Mesendoderm (in vitro differentiated cells): ENCODE measurements around the gene CTNNA2.

Source experiments
- DNase-seq: peaks from one replicate; pipeline ENCODE4 v3.0.0; 2013
- H2AK5ac ChIP-seq: 2 replicates; pipeline ENCODE4 v1.6.1; 2013; ENCODE audit warnings: low read length, inconsistent platforms
- H2BK120ac ChIP-seq: 2 replicates; pipeline ENCODE4 v1.6.1; 2013; ENCODE audit warnings: low read depth, mild to moderate bottlenecking, low read length, moderate library complexity, mixed read lengths
- H2BK15ac ChIP-seq: replicated peaks from 2 replicates; pipeline ENCODE4 v1.6.1; 2013; ENCODE audit warnings: low read depth, mild to moderate bottlenecking, moderate library complexity
- H2BK5ac ChIP-seq: 2 replicates; pipeline ENCODE4 v1.6.1; 2013; ENCODE audit warnings: low read length, inconsistent platforms
- H3K18ac ChIP-seq: 2 replicates; pipeline ENCODE4 v1.6.1; 2013; ENCODE audit warnings: mild to moderate bottlenecking, low read length, mixed read lengths
- H3K23ac ChIP-seq: one replicate; pipeline ENCODE4 v1.6.1; 2013; ENCODE audit warnings: low read length
- H3K27ac ChIP-seq: 2 replicates; pipeline ENCODE4 v1.5.1; 2013; ENCODE audit warnings: low read depth, mild to moderate bottlenecking, inconsistent platforms, low read length, moderate library complexity
- H3K27me3 ChIP-seq: 2 replicates; pipeline ENCODE4 v1.6.1; 2013; ENCODE audit warnings: low read length, control low read depth, mild to moderate bottlenecking, inconsistent platforms; ENCODE audit not compliant: insufficient read depth, poor library complexity
- H3K36me3 ChIP-seq: 2 replicates; pipeline ENCODE4 v1.6.1; 2013; ENCODE audit warnings: low read length, inconsistent platforms; ENCODE audit not compliant: control insufficient read depth, insufficient read depth
- H3K4ac ChIP-seq: one replicate; pipeline ENCODE4 v1.6.1; 2013; ENCODE audit warnings: low read depth, mild to moderate bottlenecking, low read length, moderate library complexity
- H3K4me1 ChIP-seq: 2 replicates; pipeline ENCODE4 v1.6.1; 2013; ENCODE audit warnings: low read depth, low read length, inconsistent platforms; ENCODE audit not compliant: control insufficient read depth
- H3K4me2 ChIP-seq: 2 replicates; pipeline ENCODE4 v1.6.1; 2013; ENCODE audit warnings: low read length
- H3K4me3 ChIP-seq: 2 replicates; pipeline ENCODE4 v1.5.1; 2013; ENCODE audit warnings: mild to moderate bottlenecking, low read length
- H3K56ac ChIP-seq: one replicate; pipeline ENCODE4 v1.6.1; 2013; ENCODE audit warnings: low read length
- H3K79me1 ChIP-seq: 2 replicates; pipeline ENCODE4 v1.6.1; 2013; ENCODE audit warnings: low read length, inconsistent platforms
- H3K79me2 ChIP-seq: 2 replicates; pipeline ENCODE4 v1.6.1; 2013; ENCODE audit warnings: mild to moderate bottlenecking, low read length; ENCODE audit not compliant: control insufficient read depth, insufficient read depth
- H3K9ac ChIP-seq: 2 replicates; pipeline ENCODE4 v1.6.1; 2013; ENCODE audit warnings: low read length, inconsistent platforms
- H4K5ac ChIP-seq: one replicate; pipeline ENCODE4 v1.6.1; 2013; ENCODE audit warnings: low read length
- H4K8ac ChIP-seq: one replicate; pipeline ENCODE4 v1.6.1; 2013; ENCODE audit warnings: low read depth, mild to moderate bottlenecking, control low read depth, low read length, moderate library complexity
- WGBS: extraction: QIAGEN DNeasy Blood & Tissue Kit; methylation state at CpG from one replicate; pipeline ENCODE4 v1.1.7; 2013; ENCODE audit warnings: low lambda C conversion rate, missing lambda C conversion rate; ENCODE audit not compliant: insufficient coverage; ENCODE audit errors: extremely low coverage; 5-methylcytosine and 5-hydroxymethylcytosine counted together

The CTNNA2 gene

GRCh38 chr2:80510716-80511115 is 997.9 kb downstream of the CTNNA2 start:
- no peak overlapping the region for H2AK5ac ChIP-seq
- no peak overlapping the region for H3K4ac ChIP-seq
- H3K4me2 ChIP-seq: no peak overlapping the region
- no peaks in the 10 kb centered on the region for H3K36me3 ChIP-seq
- H2BK120ac ChIP-seq: no peak overlapping the region
- no peaks in the 10 kb centered on the region for H3K4me1 ChIP-seq
- H3K27ac ChIP-seq: no peak overlapping the region
- H4K8ac ChIP-seq: no peak overlapping the region
- no peak overlapping the region for H3K56ac ChIP-seq
- no peak overlapping the region for H4K5ac ChIP-seq
- no peak overlapping the region for H3K23ac ChIP-seq
- H3K18ac ChIP-seq: no peak overlapping the region
- H2BK5ac ChIP-seq: no peak overlapping the region
- H3K79me1 ChIP-seq: no peaks in the 10 kb centered on the region
- no CpG with 5 or more reads among the region's 3 CpGs for WGBS
- DNase-seq: no peak
- H3K27me3 ChIP-seq: no peaks in the 10 kb centered on the region
- no peak overlapping the region for H2BK15ac ChIP-seq
- H3K4me3 ChIP-seq: no peak overlapping the region
- no peak overlapping the region for H3K9ac ChIP-seq
- H3K79me2 ChIP-seq: no peaks in the 10 kb centered on the region

GRCh38 chr2:80515964-80516363 is 1003.1 kb downstream of the CTNNA2 start:
- WGBS: no CpG with 5 or more reads among the region's 3 CpGs
- Histone ChIP-seq H3K9ac (no peak overlapping the region), H2BK5ac (no peak overlapping the region), H4K8ac (no peak overlapping the region), H3K4me3 (no peak overlapping the region), H3K79me2 (no peaks in the 10 kb centered on the region), H2BK15ac (no peak overlapping the region), H3K79me1 (no peaks in the 10 kb centered on the region), H3K4me2 (no peak overlapping the region), H2BK120ac (no peak overlapping the region), H3K27me3 (no peaks in the 10 kb centered on the region), H3K27ac (no peak overlapping the region), H3K4ac (no peak overlapping the region), H3K36me3 (no peaks in the 10 kb centered on the region), H3K56ac (no peak overlapping the region), H3K4me1 (no peaks in the 10 kb centered on the region), H3K23ac (no peak overlapping the region), H2AK5ac (no peak overlapping the region), H4K5ac (no peak overlapping the region), H3K18ac (no peak overlapping the region)
- peak; percentile 73 for DNase-seq

- Histone ChIP-seq H3K9ac (no peak overlapping the region), H2BK120ac (no peak overlapping the region), H3K27me3 (no peaks in the 10 kb centered on the region), H3K79me2 (no peaks in the 10 kb centered on the region), H3K27ac (no peak overlapping the region), H2BK15ac (no peak overlapping the region), H2BK5ac (no peak overlapping the region), H3K36me3 (no peaks in the 10 kb centered on the region), H2AK5ac (no peak overlapping the region), H4K5ac (no peak overlapping the region), H3K4ac (no peak overlapping the region), H3K56ac (no peak overlapping the region), H4K8ac (no peak overlapping the region), H3K4me1 (no peaks in the 10 kb centered on the region), H3K4me3 (no peak overlapping the region), H3K18ac (no peak overlapping the region), H3K4me2 (no peak overlapping the region), H3K23ac (no peak overlapping the region), H3K79me1 (no peaks in the 10 kb centered on the region)
- WGBS: no CpG with 5 or more reads among the region's 3 CpGs
- peak; percentile 14 for DNase-seq
Observed at GRCh38 chr2:80517316-80517715, 1004.5 kb downstream of the CTNNA2 start.

- Histone ChIP-seq H2AK5ac (no peak overlapping the region), H3K79me1 (no peaks in the 10 kb centered on the region), H3K4me2 (no peak overlapping the region), H3K9ac (no peak overlapping the region), H4K5ac (no peak overlapping the region), H3K4me1 (no peaks in the 10 kb centered on the region), H3K27me3 (no peaks in the 10 kb centered on the region), H3K23ac (no peak overlapping the region), H3K36me3 (no peaks in the 10 kb centered on the region), H3K27ac (no peak overlapping the region), H2BK120ac (no peak overlapping the region), H3K79me2 (no peaks in the 10 kb centered on the region), H4K8ac (no peak overlapping the region), H3K4ac (no peak overlapping the region), H2BK15ac (no peak overlapping the region), H3K56ac (no peak overlapping the region), H2BK5ac (no peak overlapping the region), H3K4me3 (no peak overlapping the region), H3K18ac (no peak overlapping the region)
- DNase-seq: no peak
- no CpG with 5 or more reads among the region's 3 CpGs for WGBS
Observed at GRCh38 chr2:80519121-80519643, 1006.3 kb downstream of the CTNNA2 start.

- Histone ChIP-seq H3K27me3 (no peaks in the 10 kb centered on the region), H3K4me1 (no peaks in the 10 kb centered on the region), H2BK15ac (no peak overlapping the region), H3K27ac (no peak overlapping the region), H3K4ac (no peak overlapping the region), H3K56ac (no peak overlapping the region), H3K4me2 (no peak overlapping the region), H3K36me3 (no peaks in the 10 kb centered on the region), H3K23ac (no peak overlapping the region), H3K18ac (no peak overlapping the region), H3K79me2 (no peaks in the 10 kb centered on the region), H2BK5ac (no peak overlapping the region), H2AK5ac (no peak overlapping the region), H2BK120ac (no peak overlapping the region), H3K4me3 (no peak overlapping the region), H3K9ac (no peak overlapping the region), H3K79me1 (no peaks in the 10 kb centered on the region), H4K5ac (no peak overlapping the region), H4K8ac (no peak overlapping the region)
- DNase-seq: peak; percentile 22
- no CpG with 5 or more reads among the region's 1 CpG for WGBS
Observed at GRCh38 chr2:80519699-80520291, 1006.9 kb downstream of the CTNNA2 start.

- Histone ChIP-seq H3K79me2 (no peaks in the 10 kb centered on the region), H3K18ac (no peak overlapping the region), H2AK5ac (no peak overlapping the region), H4K8ac (no peak overlapping the region), H2BK5ac (no peak overlapping the region), H3K4me3 (no peak overlapping the region), H3K27me3 (no peaks in the 10 kb centered on the region), H3K56ac (no peak overlapping the region), H3K9ac (no peak overlapping the region), H3K4me2 (no peak overlapping the region), H2BK120ac (no peak overlapping the region), H3K36me3 (no peaks in the 10 kb centered on the region), H4K5ac (no peak overlapping the region), H3K79me1 (no peaks in the 10 kb centered on the region), H3K4me1 (no peaks in the 10 kb centered on the region), H3K4ac (no peak overlapping the region), H2BK15ac (no peak overlapping the region), H3K23ac (no peak overlapping the region), H3K27ac (no peak overlapping the region)
- WGBS: no CpG with 5 or more reads among the region's 2 CpGs
- no peak for DNase-seq
Observed at GRCh38 chr2:80525152-80525551, 1012.3 kb downstream of the CTNNA2 start.
